Measurements from ENCODE around the gene TLN1.

The TLN1 gene

GRCh38 chr9:35700942-35701341, 31.1 kb downstream of the TLN1 start:
- no peak for DNase-seq

- no peak for DNase-seq
These were observed 32.0 kb downstream of the TLN1 start for GRCh38 chr9:35700031-35700430.

GRCh38 chr9:35698231-35698630, 33.8 kb downstream of the TLN1 start:
- DNase-seq = no peak

- no peak for DNase-seq
These were observed 34.5 kb downstream of the TLN1 start for GRCh38 chr9:35697486-35697885.

- peak; percentile 76 for DNase-seq
These were observed 35.3 kb downstream of the TLN1 start for GRCh38 chr9:35696520-35697215.

- peak; percentile 91 for DNase-seq
These were observed 36.0 kb downstream of the TLN1 start for GRCh38 chr9:35695943-35696401.

- peak; percentile 15 for DNase-seq
These were observed 40.2 kb downstream of the TLN1 start for GRCh38 chr9:35691757-35692301.

GRCh38 chr9:35691334-35691650, 40.7 kb downstream of the TLN1 start:
- no peak for DNase-seq

- peak; percentile 59 for DNase-seq
These were observed 41.2 kb downstream of the TLN1 start for GRCh38 chr9:35690614-35691333.

GRCh38 chr9:35690294-35690613, 41.7 kb downstream of the TLN1 start:
- DNase-seq = peak; percentile 23

- DNase-seq = no peak
These were observed 42.3 kb downstream of the TLN1 start, which contains the start of gene TPM2 for GRCh38 chr9:35689542-35690293. TPM2 (minus strand) TSS chr9:35689925; CDS start chr9:35689817, 108 bp downstream.

GRCh38 chr9:35688558-35689541, 43.1 kb downstream of the TLN1 start:
- DNase-seq = peak; percentile 33

GRCh38 chr9:35687972-35688557, 43.9 kb downstream of the TLN1 start:
- DNase-seq = no peak

- DNase-seq = no peak
These were observed 44.7 kb downstream of the TLN1 start for GRCh38 chr9:35687306-35687705.

GRCh38 chr9:35686222-35687203, 45.5 kb downstream of the TLN1 start:
- peak; percentile 19 for DNase-seq

GRCh38 chr9:35685506-35685905, 46.5 kb downstream of the TLN1 start:
- DNase-seq = no peak

- DNase-seq = no peak
These were observed 47.1 kb downstream of the TLN1 start for GRCh38 chr9:35684921-35685320.

- peak; percentile 30 for DNase-seq
These were observed 48.7 kb downstream of the TLN1 start for GRCh38 chr9:35683323-35683722.

GRCh38 chr9:35682520-35683315, 49.3 kb downstream of the TLN1 start:
- DNase-seq = no peak

GRCh38 chr9:35682051-35682450, 49.9 kb downstream of the TLN1 start:
- no peak for DNase-seq
